RWPE2 (cell line): ENCODE data around the gene OSBPL2.

ENCODE experiments used
- ATAC-seq: fragments of 200-7000 bp; cut with Tn5 transposase; 3 replicates; pipeline ENCODE4 v1.9.1; 2021; ENCODE audit warnings: low read depth
- DNase-seq: peaks from one replicate; pipeline ENCODE4 v3.0.0-alpha.2; 2020; ENCODE audit warnings: low spot score
- H3K27ac ChIP-seq: fragments of 450-650 bp; 2 replicates; pipeline ENCODE4 v1.5.1; 2017; ENCODE audit warnings: mild to moderate bottlenecking; ENCODE audit not compliant: poor library complexity, severe bottlenecking
- H3K27me3 ChIP-seq: fragments of 250-450 bp; sonication (Bioruptor Pico); 2 replicates; pipeline ENCODE4 v1.5.1; 2021; ENCODE audit warnings: mild to moderate bottlenecking, moderate library complexity; ENCODE audit not compliant: insufficient read depth, poor library complexity, severe bottlenecking
- H3K36me3 ChIP-seq: fragments of 250-450 bp; sonication (Bioruptor Pico); 2 replicates; pipeline ENCODE4 v1.5.1; 2020; ENCODE audit warnings: low read depth, mild to moderate bottlenecking, moderate library complexity
- H3K4me1 ChIP-seq: fragments of 250-450 bp; sonication (Bioruptor Pico); 2 replicates; pipeline ENCODE4 v1.5.1; 2021; ENCODE audit warnings: mild to moderate bottlenecking, moderate library complexity; ENCODE audit not compliant: insufficient read depth, poor library complexity, severe bottlenecking
- H3K4me3 ChIP-seq: fragments of 250-450 bp; sonication (Bioruptor Pico); 2 replicates; pipeline ENCODE4 v1.5.1; 2021; ENCODE audit warnings: mild to moderate bottlenecking, moderate library complexity; ENCODE audit not compliant: severe bottlenecking
- H3K9me3 ChIP-seq: fragments of 250-450 bp; sonication (Bioruptor Pico); 2 replicates; pipeline ENCODE4 v1.5.1; 2021; ENCODE audit warnings: mild to moderate bottlenecking, moderate library complexity; ENCODE audit not compliant: severe bottlenecking
- CTCF ChIP-seq: fragments of 450-650 bp; IDR thresholded peaks from one replicate; pipeline ENCODE4 v1.5.1; 2017; ENCODE audit warnings: mild to moderate bottlenecking, moderate library complexity; ENCODE audit not compliant: poor library complexity, severe bottlenecking

Gene OSBPL2

GRCh38 chr20:62209850-62210495, 28.3 kb upstream of the OSBPL2 start:
- no peak for ATAC-seq
- TF ChIP-seq CTCF = no peak
- H3K4me1 ChIP-seq = no peaks in the 10 kb centered on the region

GRCh38 chr20:62210496-62210855, 27.8 kb upstream of the OSBPL2 start:
- no peaks in the 10 kb centered on the region for H3K9me3 ChIP-seq
- no peak for ATAC-seq
- H3K27ac ChIP-seq = no peak overlapping the region
- H3K4me3 ChIP-seq = no peak overlapping the region
- H3K4me1 ChIP-seq = no peaks in the 10 kb centered on the region
- H3K36me3 ChIP-seq = no peaks in the 10 kb centered on the region
- no peak for DNase-seq
- peaks cover 34% of the 10 kb centered on the region for H3K27me3 ChIP-seq
- no peak for TF ChIP-seq CTCF

More at GRCh38 chr20:62209850-62210495, 28.3 kb upstream of the OSBPL2 start:
- H3K27ac ChIP-seq = no peak overlapping the region
- no peaks in the 10 kb centered on the region for H3K36me3 ChIP-seq
- no peaks in the 10 kb centered on the region for H3K9me3 ChIP-seq
- DNase-seq = no peak
- H3K27me3 ChIP-seq = peaks cover 29% of the 10 kb centered on the region
- H3K4me3 ChIP-seq = no peak overlapping the region

DNA sequence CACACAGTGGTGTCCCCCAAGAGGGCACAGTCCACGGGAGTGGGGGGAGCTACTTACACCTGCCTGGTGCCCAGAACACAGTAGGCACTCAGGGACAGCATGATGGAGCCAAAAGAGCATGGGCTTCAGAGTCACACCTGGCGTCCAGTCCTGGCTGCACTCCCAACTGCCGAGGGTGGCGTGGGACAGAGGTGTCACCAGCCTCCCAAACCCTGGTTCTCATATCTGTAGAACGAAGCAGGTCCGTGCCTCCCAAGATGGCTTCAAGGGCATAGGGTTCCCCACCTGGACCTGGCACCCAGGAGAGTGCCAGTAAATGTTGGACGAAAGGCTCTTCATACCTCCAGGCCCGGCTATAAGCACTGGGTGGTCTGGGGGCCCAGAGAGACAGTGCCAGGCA, 27.1 kb upstream of the OSBPL2 start:
- Histone ChIP-seq H3K36me3 (no peaks in the 10 kb centered on the region), H3K4me1 (no peaks in the 10 kb centered on the region), H3K27me3 (peaks cover 42% of the 10 kb centered on the region), H3K27ac (no peak overlapping the region), H3K4me3 (no peak overlapping the region), H3K9me3 (no peaks in the 10 kb centered on the region)
- no peak for TF ChIP-seq CTCF
- DNase-seq = no peak
- ATAC-seq = no peak

DNA sequence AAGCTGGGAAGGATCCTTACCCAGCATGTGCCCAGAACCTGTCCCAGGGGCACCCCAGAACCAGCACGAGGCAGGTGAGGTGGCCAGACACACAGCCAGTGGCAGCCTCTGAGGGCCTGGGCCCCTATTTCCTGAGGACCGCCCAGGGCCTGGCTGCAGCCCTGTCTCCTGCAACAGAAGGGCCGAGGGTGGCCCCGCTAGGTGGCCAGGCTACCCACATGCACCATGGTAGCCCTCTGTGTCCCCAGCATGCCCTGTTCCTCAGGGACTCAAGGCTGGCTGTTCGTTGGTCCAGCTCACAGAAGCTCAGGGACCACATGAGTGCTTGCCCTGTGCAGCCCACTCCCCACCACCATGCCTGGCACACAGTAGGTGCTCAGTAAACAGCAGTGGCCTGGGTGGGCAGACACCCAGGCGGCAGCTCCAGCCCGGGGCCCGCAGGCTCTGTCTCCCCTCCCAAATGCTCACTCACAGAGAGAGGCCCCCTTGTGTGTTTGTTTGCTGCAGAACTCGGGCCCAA, 26.5 kb upstream of the OSBPL2 start:
- Histone ChIP-seq H3K4me1 (no peaks in the 10 kb centered on the region), H3K27me3 (peaks cover 48% of the 10 kb centered on the region), H3K27ac (no peak overlapping the region), H3K36me3 (no peaks in the 10 kb centered on the region), H3K9me3 (no peaks in the 10 kb centered on the region), H3K4me3 (no peak overlapping the region)
- no peak for ATAC-seq
- TF ChIP-seq CTCF = no peak
- DNase-seq = no peak

GRCh38 chr20:62212299-62212698, 26.0 kb upstream of the OSBPL2 start:
- Histone ChIP-seq H3K9me3 (no peaks in the 10 kb centered on the region), H3K4me1 (no peaks in the 10 kb centered on the region), H3K27ac (no peak overlapping the region), H3K4me3 (no peak overlapping the region), H3K27me3 (peaks cover 52% of the 10 kb centered on the region), H3K36me3 (no peaks in the 10 kb centered on the region)
- no peak for ATAC-seq
- no peak for DNase-seq
- no peak for TF ChIP-seq CTCF
